Osteocyte (in vitro differentiated cells): ENCODE results near the gene ZCCHC24. TPM values are rescaled to one million over a fixed set of nuclear protein-coding genes. Genes with fewer than 3 reads are reported as not detected.

ENCODE experiments used
- DNase-seq: peaks from one replicate; pipeline ENCODE4 v3.0.0; 2021; ENCODE audit warnings: mixed read lengths; ENCODE audit not compliant: unreplicated experiment; ENCODE audit errors: extremely low spot score
- H3K27ac Mint-ChIP-seq: one replicate; pipeline ENCODE4 v1.8.0; 2021; ENCODE audit warnings: mild to moderate bottlenecking, mixed read lengths; ENCODE audit not compliant: unreplicated experiment
- H3K27me3 Mint-ChIP-seq: one replicate; pipeline ENCODE4 v1.8.0; 2021; ENCODE audit warnings: mixed read lengths; ENCODE audit not compliant: unreplicated experiment
- H3K36me3 Mint-ChIP-seq: one replicate; pipeline ENCODE4 v1.8.0; 2021; ENCODE audit warnings: mixed read lengths; ENCODE audit not compliant: unreplicated experiment
- H3K4me1 Mint-ChIP-seq: one replicate; pipeline ENCODE4 v1.8.0; 2021; ENCODE audit warnings: mixed read lengths; ENCODE audit not compliant: unreplicated experiment
- H3K4me3 Mint-ChIP-seq: one replicate; pipeline ENCODE4 v1.8.0; 2021; ENCODE audit warnings: mild to moderate bottlenecking, moderate library complexity, mixed read lengths; ENCODE audit not compliant: unreplicated experiment
- H3K9me3 Mint-ChIP-seq: one replicate; pipeline ENCODE4 v1.8.0; 2021; ENCODE audit warnings: mixed read lengths; ENCODE audit not compliant: unreplicated experiment
- total RNA-seq: library from RNA; stranded (reverse); gene quantifications from 2 replicates; pipeline ENCODE4 v1.2.1, GENCODE V29; 2021
- TF ChIP-seq, protein P1 (sequence below): fragments of 200-600 bp; sonication (generic); IDR thresholded peaks from 2 replicates; pipeline ENCODE4 v1.5.0; 2021; ENCODE audit warnings: antibody characterized with exemption, mild to moderate bottlenecking, moderate library complexity

Gene ZCCHC24
- total RNA-seq, 1 donor from 2014 or later, result 88.3 TPM

DNA sequence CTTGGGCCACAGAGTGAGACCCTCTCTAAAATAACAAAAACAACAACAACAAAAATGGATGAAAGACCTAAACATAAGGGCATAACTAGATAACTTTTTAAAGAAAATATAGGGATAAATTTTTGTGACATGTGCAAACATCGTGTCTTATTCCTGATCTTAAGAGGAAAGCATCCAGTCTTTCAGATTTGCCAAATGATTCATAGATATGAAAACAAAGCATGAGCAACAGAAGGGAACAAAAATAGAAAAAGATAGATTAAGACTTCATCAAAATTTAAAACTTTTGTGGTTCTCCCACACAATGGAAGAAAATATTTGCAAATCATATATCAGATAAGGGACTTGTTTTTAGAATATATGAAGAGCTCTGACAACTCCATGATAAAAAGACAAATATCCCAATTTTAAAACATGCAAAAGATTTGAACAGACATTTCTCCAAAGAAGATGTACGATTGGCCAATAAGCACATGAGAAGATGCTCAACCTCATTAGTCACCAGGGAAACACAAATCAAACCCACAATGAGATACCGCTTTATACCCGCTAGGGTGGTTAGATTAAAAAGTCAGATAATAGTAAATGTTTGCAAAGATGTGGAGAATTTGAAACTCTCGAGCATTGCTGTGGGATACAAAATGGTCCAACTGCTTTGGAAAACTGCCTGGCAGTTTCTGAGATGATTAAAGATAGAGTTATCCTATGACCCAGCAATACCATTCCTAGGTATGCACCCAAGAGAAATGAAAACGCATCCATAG is 77.8 kb downstream of the ZCCHC24 start:
- no peak for DNase-seq
- peaks cover 5% of the 10 kb centered on the region for H3K27me3 Mint-ChIP-seq
- TF ChIP-seq, protein P1, sequence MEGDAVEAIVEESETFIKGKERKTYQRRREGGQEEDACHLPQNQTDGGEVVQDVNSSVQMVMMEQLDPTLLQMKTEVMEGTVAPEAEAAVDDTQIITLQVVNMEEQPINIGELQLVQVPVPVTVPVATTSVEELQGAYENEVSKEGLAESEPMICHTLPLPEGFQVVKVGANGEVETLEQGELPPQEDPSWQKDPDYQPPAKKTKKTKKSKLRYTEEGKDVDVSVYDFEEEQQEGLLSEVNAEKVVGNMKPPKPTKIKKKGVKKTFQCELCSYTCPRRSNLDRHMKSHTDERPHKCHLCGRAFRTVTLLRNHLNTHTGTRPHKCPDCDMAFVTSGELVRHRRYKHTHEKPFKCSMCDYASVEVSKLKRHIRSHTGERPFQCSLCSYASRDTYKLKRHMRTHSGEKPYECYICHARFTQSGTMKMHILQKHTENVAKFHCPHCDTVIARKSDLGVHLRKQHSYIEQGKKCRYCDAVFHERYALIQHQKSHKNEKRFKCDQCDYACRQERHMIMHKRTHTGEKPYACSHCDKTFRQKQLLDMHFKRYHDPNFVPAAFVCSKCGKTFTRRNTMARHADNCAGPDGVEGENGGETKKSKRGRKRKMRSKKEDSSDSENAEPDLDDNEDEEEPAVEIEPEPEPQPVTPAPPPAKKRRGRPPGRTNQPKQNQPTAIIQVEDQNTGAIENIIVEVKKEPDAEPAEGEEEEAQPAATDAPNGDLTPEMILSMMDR, result no peak
- H3K27ac Mint-ChIP-seq, result no peak overlapping the region
- no peak overlapping the region for H3K4me3 Mint-ChIP-seq
- peaks cover 10% of the 10 kb centered on the region for H3K4me1 Mint-ChIP-seq
- peaks cover 6% of the 10 kb centered on the region for H3K36me3 Mint-ChIP-seq
- H3K9me3 Mint-ChIP-seq, result peaks cover 10% of the 10 kb centered on the region

DNA sequence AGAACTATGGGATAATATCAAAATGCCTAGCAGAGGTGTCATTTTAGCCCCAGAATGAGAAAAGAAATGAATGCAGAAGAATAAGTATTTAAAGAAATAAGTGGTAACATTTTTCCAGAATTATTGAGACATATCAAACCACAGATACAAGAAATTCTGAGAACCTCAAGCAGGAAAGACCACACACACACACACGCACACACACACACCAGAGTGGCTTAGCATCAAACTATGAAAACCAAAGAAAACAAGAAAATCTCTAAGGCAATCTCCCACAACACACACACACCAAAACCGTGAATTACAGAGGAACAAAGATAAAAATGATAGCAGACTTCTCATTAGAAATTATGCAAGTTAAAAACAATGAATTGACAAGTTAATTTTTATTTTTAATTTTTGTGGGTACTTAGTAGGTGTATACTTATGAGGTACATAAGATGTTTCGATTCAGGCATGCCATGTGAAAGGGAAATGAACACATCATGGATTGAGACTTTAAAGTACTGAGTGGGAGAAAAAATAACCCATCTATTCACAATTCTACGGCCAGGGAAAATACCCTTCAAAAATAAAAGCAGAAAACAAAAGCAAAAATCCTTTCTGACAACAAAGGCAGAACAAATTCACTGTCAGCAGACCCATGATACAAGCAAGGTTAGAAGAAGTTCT is 83.6 kb downstream of the ZCCHC24 start:
- Mint-ChIP-seq H3K27ac (no peak overlapping the region), H3K27me3 (peaks cover 5% of the 10 kb centered on the region), H3K9me3 (peaks cover 10% of the 10 kb centered on the region), H3K36me3 (peaks cover 9% of the 10 kb centered on the region), H3K4me1 (peaks cover under 1% of the 10 kb centered on the region), H3K4me3 (no peak overlapping the region)
- DNase-seq, result no peak
- TF ChIP-seq, protein P1, result no peak

DNA sequence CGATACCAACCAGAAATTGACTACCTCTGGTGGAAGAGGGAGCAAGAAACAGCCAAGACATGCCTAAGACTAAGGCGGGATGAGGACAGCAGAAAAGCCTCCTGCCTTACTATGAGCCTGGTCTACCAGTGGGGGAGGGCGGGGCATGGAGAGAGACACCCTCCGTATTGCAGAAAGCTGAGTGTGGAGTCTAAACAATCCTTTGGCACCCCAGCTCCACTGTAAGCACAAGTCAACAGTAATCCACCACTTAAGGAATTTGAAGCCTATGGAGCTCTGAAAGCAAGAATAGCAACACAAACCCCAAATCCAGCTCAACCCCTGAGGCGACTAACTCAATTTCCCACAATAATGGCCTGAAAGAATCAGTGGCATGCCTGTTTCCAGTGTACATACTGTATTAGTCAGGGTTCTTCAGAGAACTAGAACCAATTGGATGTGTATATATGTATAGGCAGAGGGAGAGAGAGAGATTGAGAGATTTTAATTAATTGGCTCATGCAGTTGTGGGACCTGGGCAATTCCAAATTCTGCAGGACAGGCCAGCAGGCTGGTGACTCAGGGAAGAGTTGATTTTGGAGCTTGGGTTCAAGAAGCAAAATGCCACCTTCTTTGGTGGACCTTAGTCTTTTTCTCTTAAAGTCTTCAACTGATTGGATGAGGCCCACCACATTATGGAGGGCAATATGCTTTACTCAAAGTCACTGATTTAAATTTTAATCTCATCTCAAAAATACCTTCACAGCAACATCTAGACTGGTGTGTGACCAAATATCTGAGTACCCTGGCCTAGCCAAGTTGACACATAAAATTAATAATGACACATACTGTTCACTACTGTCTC is 84.7 kb downstream of the ZCCHC24 start:
- no peak overlapping the region for H3K27ac Mint-ChIP-seq
- H3K36me3 Mint-ChIP-seq, result peaks cover 11% of the 10 kb centered on the region
- TF ChIP-seq, protein P1, result no peak
- H3K27me3 Mint-ChIP-seq, result peaks cover 5% of the 10 kb centered on the region
- H3K9me3 Mint-ChIP-seq, result peaks cover 10% of the 10 kb centered on the region
- H3K4me1 Mint-ChIP-seq, result no peaks in the 10 kb centered on the region
- no peak for DNase-seq
- no peak overlapping the region for H3K4me3 Mint-ChIP-seq

DNA sequence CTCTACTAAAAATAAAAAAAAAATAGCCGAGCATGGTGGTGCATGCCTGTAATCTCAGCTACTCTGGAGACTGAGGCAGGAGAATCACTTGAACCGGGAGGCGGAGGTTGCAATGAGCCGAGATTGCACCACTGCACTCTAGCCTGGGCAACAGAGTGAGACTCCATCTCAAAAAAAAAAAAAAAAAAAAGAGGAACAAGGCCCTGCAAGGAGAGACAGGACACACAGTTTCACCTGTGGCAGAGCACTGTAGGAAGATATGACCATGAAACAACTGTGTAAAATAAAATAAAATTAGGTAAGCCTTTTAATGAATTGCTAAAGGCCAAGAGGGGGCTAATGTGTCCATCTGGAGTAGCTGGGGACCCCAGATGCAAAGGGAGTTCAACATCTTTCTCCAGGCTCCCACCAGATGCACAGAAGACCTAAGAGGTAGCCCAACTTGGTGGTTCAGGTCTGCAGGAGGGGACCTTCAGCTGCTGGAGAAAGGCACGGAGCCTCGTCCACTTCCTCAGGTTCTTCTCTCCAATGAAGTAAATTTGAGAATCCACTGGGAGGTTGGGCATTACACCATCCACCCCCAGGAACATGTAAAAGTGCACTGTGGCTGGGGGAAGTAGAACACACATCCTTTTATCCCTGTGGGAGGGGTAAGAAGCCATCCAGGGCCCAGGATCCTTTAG is 85.5 kb downstream of the ZCCHC24 start:
- no peak overlapping the region for H3K27ac Mint-ChIP-seq

More for the DNA sequence above, 85.5 kb downstream of the ZCCHC24 start:
- no peaks in the 10 kb centered on the region for H3K4me1 Mint-ChIP-seq
- H3K27me3 Mint-ChIP-seq, result peaks cover 5% of the 10 kb centered on the region
- no peak overlapping the region for H3K4me3 Mint-ChIP-seq
- TF ChIP-seq, protein P1, result no peak
- peaks cover 9% of the 10 kb centered on the region for H3K9me3 Mint-ChIP-seq
- DNase-seq, result peak; percentile 54
- H3K36me3 Mint-ChIP-seq, result peaks cover 17% of the 10 kb centered on the region
